Adrenal gland (tissue), 12 donors: ENCODE results near the gene HMOX2. TPM values are rescaled to one million over a fixed set of nuclear protein-coding genes. Genes with fewer than 3 reads are reported as not detected.

ENCODE experiments used
- DNase-seq, 7 donors: peaks; one replicate each; pipeline ENCODE4 v3.0.0-alpha.2; 2019 to 2020
- H3K27ac ChIP-seq, 5 donors: fragments of 200-600 bp; sonication (generic) in 4 of 5; 1 replicate in 3 of 5; 2 replicates in 2 of 5; pipeline versions ENCODE4 v1.5.1 to v1.8.0; 2016 to 2020; ENCODE audit warnings: mild to moderate bottlenecking in 1 of 5
- H3K27me3 ChIP-seq: fragments of 200-600 bp; 2 replicates; pipeline ENCODE4 v1.8.0; 2021
- H3K36me3 ChIP-seq, 2 donors: fragments of 200-600 bp; replicated peaks in 1 of 2; 1 replicate in 1 of 2; 2 replicates in 1 of 2; pipeline versions ENCODE4 v1.5.1 to v1.8.0; 2018 to 2022
- H3K4me1 ChIP-seq, 2 donors: fragments of 200-600 bp; replicated peaks in 1 of 2; 1 replicate in 1 of 2; 2 replicates in 1 of 2; pipeline versions ENCODE4 v1.5.1 to v1.8.0; 2018 to 2021
- H3K4me3 ChIP-seq, 4 donors: fragments of 200-600 bp; sonication (generic) in 3 of 4; one replicate each; pipeline ENCODE4 v1.5.1; 2016 to 2018
- H3K9me3 ChIP-seq, 3 donors: fragments of 200-600 bp; sonication (generic) in 1 of 3; replicated peaks in 1 of 3; 1 replicate in 2 of 3; 2 replicates in 1 of 3; pipeline versions ENCODE4 v1.5.1 to v1.8.0; 2016 to 2021
- CTCF ChIP-seq, 6 experiments: fragments of 450-650 bp in 4 of 6; fragments of 200-600 bp in 2 of 6; sonication (generic) in 1 of 6; IDR thresholded peaks; 1 replicate in 5 of 6; 2 replicates in 1 of 6; pipeline versions ENCODE4 v1.5.1 to v1.8.0; 2016 to 2021; ENCODE audit warnings: antibody characterized with exemption in 6 of 6, mild to moderate bottlenecking in 2 of 6, moderate library complexity in 1 of 6
- POLR2A ChIP-seq, 2 donors: fragments of 450-650 bp; IDR thresholded peaks; one replicate each; pipeline ENCODE4 v1.6.1; 2017; ENCODE audit warnings: antibody characterized with exemption in 2 of 2, mild to moderate bottlenecking in 2 of 2, moderate library complexity in 1 of 2
- WGBS, 4 donors: extraction: QIAGEN DNeasy Blood & Tissue Kit in 2 of 4; methylation state at CpG; one replicate each; pipeline versions ENCODE4 v1.1.5 to v1.1.7; 2013 to 2017; 5-methylcytosine and 5-hydroxymethylcytosine counted together
- intact Hi-C, 2 donors: fragments of 100-400 bp; cut with DNase I; formaldehyde crosslinking; loops; one replicate each; pipeline versions ENCODE4 v1.14.1 to v1.15.0; 2022 to 2023
- polyA plus RNA-seq, 3 donors: library from polyadenylated mRNA; stranded (reverse); fragments of 200-250 nt in 2 of 3; fragments of 350-450 nt in 1 of 3; fragmentation: Illumina TruSeq in 1 of 3; extraction: RNeasy Lipid Tissue Mini Kit (QIAGEN cat#74804) in 1 of 3; gene quantifications; one replicate each; pipeline ENCODE4 v1.2.3, GENCODE V29; 2013 to 2014
- total RNA-seq, 9 donors: library from RNA; depleted of rRNA in 4 of 9; stranded (reverse); fragments of >200 nt in 4 of 9; fragments of 120-200 nt in 1 of 9; fragmentation: NEBNext Ultra II Directional in 1 of 9; extraction: Animal tissue kit (Norgen Biotek cat#: 25700) in 1 of 9; gene quantifications; one replicate each; pipeline versions ENCODE4 v1.1.0 to v1.2.4, GENCODE V29; 2013 to 2023
- donor health status: healthy with polysubstance abuse.
- donor health status: Bipolar disorder and iron deficiency.
- donor health status: DM: yes; HTN: yes; CAD: no.
- donor health status: DM: no; HTN: no; CAD: no.
- donor health status: DM: no; HTN: no; CAD: no.
- donor health status: DM: yes; HTN: yes; CAD: no.

HMOX2 gene
- total and polyA plus RNA-seq, 12 donors, result 36.1 to 114 (median 65.6) TPM

GRCh38 chr16:4510747-4511426 is 34.7 kb downstream of the HMOX2 start:
- intact Hi-C loops, result no loop called here
- no peak for DNase-seq
- TF ChIP-seq POLR2A (IDR thresholded peaks at IDR 0.05) (no peak), CTCF (IDR thresholded peaks at IDR 0.05) (no peak)
- no peaks in the 10 kb centered on the region for H3K27me3 ChIP-seq
- H3K4me3 ChIP-seq, result no peak overlapping the region
- WGBS, 4 donors, result 75 to 84% (median 80%) methylated on average over 9 to 14 of the region's 14 CpGs
- H3K9me3 ChIP-seq, result no peaks in the 10 kb centered on the region
- H3K4me1 ChIP-seq, result peaks cover 16 to 35% of the 10 kb centered on the region in 2 donors
- peaks cover 0 to 71% of the 10 kb centered on the region in 2 donors for H3K36me3 ChIP-seq
- H3K27ac ChIP-seq, result peak overlapping the region in 1 of 5 donors; percentile 17

- DNase-seq, result peak in 6 of 7 donors; percentile 60 to 88 (median 72)
- intact Hi-C loops, result no loop called here
- Histone ChIP-seq H3K36me3 (peaks cover 0 to 69% of the 10 kb centered on the region in 2 donors), H3K27me3 (no peaks in the 10 kb centered on the region), H3K27ac (peak overlapping the region in 1 of 5 donors; percentile 17), H3K4me3 (no peak overlapping the region), H3K4me1 (peaks cover 20 to 42% of the 10 kb centered on the region in 2 donors), H3K9me3 (no peaks in the 10 kb centered on the region)
- TF ChIP-seq CTCF (IDR thresholded peaks at IDR 0.05) (peak; percentile 22 to 69 (median 53)), POLR2A (IDR thresholded peaks at IDR 0.05) (no peak)
- WGBS, 4 donors, result 66 to 97% (median 68%) methylated on average over 4 to 9 of the region's 9 CpGs
Observed at GRCh38 chr16:4511441-4512082, 35.4 kb downstream of the HMOX2 start.

GRCh38 chr16:4512473-4512872 is 36.3 kb downstream of the HMOX2 start:
- TF ChIP-seq POLR2A (IDR thresholded peaks at IDR 0.05) (no peak), CTCF (IDR thresholded peaks at IDR 0.05) (no peak)
- no peaks in the 10 kb centered on the region for H3K9me3 ChIP-seq
- WGBS, 4 donors, result 88 to 97% (median 94%) methylated on average over 7 to 10 of the region's 10 CpGs

DNA sequence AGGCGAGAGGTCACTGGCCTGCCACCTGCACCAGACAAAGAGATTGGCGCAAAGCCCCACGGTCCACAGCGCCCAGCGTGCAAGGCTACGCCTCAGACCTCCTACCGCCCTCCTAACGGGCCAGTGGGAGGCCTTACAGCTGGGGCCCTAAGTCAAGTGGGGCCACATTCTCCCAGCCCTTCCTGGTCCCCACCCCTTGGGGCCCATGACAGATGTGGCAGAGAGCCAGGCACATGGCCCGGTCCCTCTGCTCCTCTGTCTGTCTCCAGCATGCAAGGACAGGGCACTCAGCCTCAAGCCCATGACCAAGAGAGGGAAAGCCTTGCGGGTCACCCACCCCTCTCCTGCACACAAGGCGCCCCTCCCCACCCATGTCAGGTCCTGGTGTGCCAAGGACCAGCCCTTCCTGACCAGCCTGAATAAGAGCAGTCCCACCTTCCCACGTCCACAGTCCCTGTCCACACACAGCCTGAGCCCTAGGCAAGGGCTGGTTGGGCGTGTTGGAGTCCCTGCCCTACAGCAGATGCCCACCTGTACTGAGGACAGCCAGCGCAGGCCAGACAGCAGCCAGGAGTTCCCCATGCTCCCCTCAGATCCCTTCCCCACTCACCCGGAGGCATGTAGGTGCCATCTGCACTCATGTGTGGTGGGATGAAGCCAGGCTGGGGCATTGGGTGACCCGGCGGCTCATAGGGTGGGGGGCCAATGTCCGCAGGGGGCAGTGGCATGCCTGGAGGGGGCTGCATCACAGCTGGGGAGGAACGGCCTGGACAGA is 37.1 kb downstream of the HMOX2 start:
- Histone ChIP-seq H3K27me3 (no peaks in the 10 kb centered on the region), H3K36me3 (peaks cover 0 to 52% of the 10 kb centered on the region in 2 donors), H3K9me3 (no peaks in the 10 kb centered on the region), H3K4me1 (peaks cover 20 to 44% of the 10 kb centered on the region in 2 donors), H3K4me3 (no peak overlapping the region), H3K27ac (peak overlapping the region in 2 of 5 donors; percentile 49 to 78)
- TF ChIP-seq POLR2A (IDR thresholded peaks at IDR 0.05) (no peak), CTCF (IDR thresholded peaks at IDR 0.05) (no peak)
- no peak for DNase-seq
- WGBS, 4 donors, result 79 to 91% (median 86%) methylated on average over 7 to 19 of the region's 19 CpGs
- intact Hi-C loops, result no loop called here

More at GRCh38 chr16:4512473-4512872, 36.3 kb downstream of the HMOX2 start:
- H3K4me1 ChIP-seq, result peaks cover 20 to 44% of the 10 kb centered on the region in 2 donors
- no peaks in the 10 kb centered on the region for H3K27me3 ChIP-seq
- H3K4me3 ChIP-seq, result no peak overlapping the region
- DNase-seq, result no peak
- H3K36me3 ChIP-seq, result peaks cover 0 to 60% of the 10 kb centered on the region in 2 donors
- intact Hi-C loops, result no loop called here
- no peak overlapping the region for H3K27ac ChIP-seq
